Effector CD8-positive, alpha-beta T cell (primary cell): ENCODE measurements around the gene DNAJB13.

Experiments
- DNase-seq: peaks from one replicate; lab custom pipeline; 2025; lab: John Stamatoyannopoulos, UW

DNAJB13 gene

GRCh38 chr11:74015919-74016684 lies 65.3 kb downstream of the DNAJB13 start:
- no peak for DNase-seq

- DNase-seq, result no peak
These were observed 66.8 kb downstream of the DNAJB13 start for GRCh38 chr11:74017631-74018030.

- no peak for DNase-seq
These were observed 67.6 kb downstream of the DNAJB13 start for GRCh38 chr11:74018331-74019005.

- no peak for DNase-seq
These were observed 68.4 kb downstream of the DNAJB13 start for GRCh38 chr11:74019104-74019738.

- no peak for DNase-seq
These were observed 69.0 kb downstream of the DNAJB13 start for GRCh38 chr11:74019860-74020259.
